ENCODE measurements around the gene LRP11.

Gene LRP11

DNA sequence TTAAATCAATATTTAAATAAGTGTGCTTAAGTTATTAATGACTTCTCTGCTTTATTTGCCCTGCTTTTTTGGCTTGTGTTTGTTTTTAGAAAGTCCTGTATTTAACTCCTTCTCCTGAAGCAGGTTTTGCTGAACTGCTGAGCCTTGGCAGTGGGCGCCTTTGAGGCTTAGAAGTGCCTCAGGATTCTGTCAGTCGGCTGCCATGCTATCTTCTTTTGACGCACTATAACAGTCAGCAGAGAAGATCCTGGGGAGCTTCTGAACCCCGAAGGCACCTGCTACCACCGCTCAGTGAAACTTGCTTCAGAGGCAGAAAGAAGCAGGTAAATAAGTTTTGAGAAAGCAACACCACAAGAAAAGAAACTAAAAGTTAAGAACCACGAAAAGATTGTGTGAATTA, 92.2 kb downstream of the LRP11 start:
- DNase-seq = no peak

GRCh38 chr6:149771185-149771584, 93.0 kb downstream of the LRP11 start:
- no peak for DNase-seq

DNA sequence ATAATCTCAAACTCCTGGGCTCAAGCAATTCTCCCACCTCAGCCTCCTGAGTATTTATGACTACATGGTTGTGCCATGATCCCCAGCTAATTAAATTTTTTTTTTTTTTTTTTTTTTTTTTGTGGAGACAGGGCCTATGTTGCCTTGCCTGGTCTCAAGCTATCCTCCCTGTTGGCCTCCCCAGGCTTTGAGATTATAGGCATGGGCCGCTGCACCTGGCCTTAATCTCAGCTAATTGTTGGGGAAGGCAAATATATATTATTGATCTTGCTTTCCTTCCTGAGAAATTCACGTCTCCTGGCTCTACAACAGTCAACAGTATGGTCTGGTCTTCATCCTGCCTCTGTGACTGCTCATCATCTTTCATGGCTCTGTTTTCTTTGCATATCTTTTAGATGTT, 94.5 kb downstream of the LRP11 start:
- no peak for DNase-seq
